DMS114 treated with DMSO at 0.1 percent for 48 hours (cell line): ENCODE results near the gene CHD2.
"Not testable (repeated sequence)": the region's sequence is repeated elsewhere in the genome, so short reads cannot be mapped to it uniquely, and the experiment has no call there.

Source experiments
- DNase-seq: peaks from one replicate; lab custom pipeline; 2025; ENCODE audit not compliant: unreplicated experiment; lab: John Stamatoyannopoulos, UW

The CHD2 gene

DNA sequence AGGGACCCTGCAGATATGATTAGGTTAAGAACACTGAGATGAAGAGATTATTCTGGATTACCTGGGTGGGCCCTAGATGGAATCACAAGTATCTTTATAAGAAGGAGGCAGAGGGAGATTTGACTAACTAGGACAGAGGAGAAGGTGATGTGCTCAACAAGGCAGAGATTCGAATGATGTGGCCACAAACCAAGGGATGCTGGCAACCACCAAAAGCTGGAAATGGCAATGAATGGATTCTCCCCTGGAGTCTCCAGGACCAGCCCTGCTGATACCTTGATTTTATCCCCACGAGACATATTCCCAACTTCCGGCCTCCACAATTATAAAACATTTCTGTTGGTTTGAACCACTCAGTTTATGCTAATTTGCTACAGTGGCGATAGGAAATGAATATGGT lies 146.0 kb downstream of the CHD2 start:
- no peak for DNase-seq

DNA sequence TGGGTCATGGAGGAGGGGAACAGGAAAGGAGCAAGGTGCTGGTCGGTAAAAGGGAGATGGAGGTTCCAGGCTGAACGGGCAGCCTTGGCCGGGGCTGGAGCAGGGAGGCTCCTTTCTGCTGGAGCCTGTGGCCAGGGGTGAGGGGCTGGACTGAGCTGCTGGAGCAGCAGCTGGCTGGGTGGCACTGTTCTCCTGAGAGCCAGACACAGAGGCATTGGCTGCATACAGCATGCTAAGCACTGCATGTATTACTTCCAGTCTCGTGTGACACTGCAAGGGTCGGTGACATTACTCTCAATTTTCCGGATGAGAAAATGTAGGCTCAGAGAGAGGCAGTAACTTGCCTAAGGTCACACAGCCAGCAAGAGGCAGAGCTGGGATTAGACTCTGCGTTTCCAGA lies 146.6 kb downstream of the CHD2 start:
- no peak for DNase-seq

DNA sequence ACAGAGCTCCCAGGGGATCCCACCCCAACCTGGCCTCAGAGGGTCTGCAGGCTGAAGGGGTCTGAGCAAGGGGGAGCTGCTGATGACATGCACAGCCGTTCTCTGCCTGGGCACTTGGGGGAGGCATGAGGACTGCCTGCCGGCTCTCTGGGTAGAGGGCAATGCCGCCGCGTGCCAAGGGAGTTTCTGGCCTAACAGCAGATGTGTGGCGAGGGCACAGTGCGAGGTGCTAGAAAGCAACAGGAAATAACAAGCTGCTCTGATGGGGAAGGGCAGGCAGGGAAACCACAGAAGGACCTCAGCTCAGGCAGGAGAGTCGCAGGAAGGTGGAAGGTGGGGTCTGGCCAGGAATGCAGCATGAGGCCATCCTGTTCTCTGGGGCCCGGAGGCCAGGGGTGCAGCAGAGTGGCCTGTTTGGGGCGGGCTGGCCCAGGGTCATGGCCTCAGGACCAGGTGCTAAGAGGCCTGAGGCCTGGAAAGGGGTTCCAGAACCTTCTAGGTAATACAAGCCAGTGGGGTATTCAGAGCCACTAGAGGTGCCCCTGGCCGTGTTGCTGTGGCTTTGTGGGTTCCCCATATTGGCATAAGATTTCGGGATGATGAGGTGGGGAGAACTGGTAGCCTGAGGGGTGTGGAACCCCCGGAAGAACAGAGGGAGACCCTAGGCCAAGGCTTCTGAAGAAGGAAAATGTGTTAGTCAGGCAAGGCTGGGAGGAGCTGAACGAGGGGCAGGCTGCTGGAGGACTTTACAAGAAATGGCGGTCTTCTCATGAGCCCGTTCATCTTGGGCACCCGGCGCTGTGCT lies 147.7 kb downstream of the CHD2 start:
- DNase-seq: no peak

DNA sequence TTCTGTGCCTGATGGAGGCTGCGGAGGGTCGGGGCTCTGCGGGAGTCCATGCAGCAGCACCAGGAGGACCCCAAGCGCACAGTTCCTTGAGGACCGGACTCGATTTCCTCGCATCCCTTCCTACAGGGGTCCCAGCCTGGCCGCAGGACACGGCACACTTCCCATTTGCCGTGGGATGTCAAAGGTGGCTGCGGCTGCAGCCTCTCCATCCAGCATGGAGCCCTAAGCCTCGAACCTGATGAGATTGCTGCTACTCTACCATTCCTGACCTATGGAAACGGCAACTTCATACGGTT lies 148.2 kb downstream of the CHD2 start:
- DNase-seq: no peak

DNA sequence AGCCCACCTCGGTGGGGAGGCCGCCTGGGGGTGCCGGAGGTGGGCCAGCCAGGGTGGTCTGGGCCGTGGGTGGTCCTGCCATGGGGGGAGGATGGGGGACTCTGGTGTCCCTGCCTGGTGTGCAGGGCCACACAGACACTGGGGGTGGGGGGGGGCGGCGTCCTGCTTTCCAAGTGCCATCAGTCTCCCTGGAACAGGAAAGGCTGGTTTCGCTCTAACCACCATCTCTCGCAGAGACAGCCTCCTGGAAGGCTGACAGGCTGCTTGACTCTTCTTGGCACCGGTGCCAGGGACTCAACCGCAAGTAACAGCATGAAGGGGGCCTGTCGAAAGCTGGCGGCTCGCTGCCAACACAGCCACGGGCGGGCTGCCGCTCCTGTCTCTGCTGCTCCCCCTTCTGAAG lies 148.6 kb downstream of the CHD2 start:
- no peak for DNase-seq

DNA sequence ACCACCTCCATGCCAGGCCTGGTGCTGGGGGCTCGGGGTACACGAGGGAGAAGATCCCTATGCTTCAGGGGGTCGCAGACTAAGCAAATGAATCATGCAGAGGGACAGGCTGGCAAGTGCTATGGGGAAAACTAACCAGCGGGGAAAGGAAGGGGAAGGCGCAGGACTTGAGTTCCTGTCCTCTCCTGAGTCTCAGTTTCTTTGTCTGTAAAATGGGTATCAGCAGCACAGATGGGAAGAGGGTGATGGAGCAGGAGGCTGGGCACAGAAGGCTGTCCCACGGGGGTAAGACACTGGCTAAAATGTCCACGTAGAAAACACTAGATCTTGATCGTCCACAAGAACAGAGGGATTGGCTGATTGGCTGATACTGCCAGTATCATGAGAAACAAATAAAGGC lies 149.1 kb downstream of the CHD2 start:
- DNase-seq: no peak

DNA sequence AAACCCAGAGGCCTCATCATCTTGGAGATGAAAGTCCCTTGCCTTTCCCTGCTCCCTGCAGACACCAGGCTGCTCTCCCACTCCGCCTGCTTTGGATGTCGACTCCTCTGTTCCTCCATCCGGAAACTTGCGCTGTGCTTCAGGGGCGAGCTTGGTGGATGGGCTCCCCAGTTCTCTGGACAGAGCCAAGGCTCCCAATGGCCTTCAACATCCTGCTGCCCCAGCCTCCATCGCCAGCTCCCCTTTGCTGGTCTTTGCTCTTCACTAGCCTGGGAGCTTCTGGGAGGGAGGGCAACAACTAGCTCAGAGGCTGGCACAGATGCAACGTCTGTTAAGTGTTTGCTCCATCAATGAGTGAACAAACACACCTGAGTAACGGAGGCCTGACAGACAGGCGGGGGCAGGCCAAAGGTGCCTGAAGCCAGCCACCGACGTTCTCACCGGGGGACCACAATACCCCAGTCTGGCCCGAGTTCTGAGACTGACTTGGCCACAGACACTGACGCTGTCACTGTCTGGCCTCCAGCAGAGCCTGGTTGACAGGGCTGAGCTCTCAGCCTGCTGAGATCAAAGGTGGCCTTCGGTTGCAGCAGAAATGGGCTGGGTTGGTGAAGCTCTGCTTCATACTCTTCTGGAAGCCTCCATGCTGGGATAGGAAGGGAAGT lies 149.9 kb downstream of the CHD2 start:
- DNase-seq: no peak

DNA sequence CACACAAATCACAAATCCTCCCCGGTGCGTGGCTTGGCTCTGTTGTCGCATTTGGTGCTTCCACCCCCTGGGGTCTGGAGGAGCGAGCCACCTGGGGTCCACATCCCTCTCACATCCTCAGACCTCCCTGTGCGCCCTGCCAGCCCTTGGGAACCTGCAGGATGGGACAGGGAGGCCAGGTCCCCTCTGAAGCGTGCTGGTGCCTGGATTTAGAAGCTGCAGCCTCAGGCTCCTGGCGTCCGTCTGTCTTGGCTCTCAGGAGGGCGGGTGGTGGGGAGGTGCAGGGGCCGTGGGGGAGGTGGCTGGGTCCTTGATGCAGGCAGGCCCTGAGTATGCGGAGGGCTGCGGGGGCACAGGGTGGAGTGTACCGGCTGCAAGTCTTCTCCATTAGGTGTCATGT lies 150.5 kb downstream of the CHD2 start:
- no peak for DNase-seq

DNA sequence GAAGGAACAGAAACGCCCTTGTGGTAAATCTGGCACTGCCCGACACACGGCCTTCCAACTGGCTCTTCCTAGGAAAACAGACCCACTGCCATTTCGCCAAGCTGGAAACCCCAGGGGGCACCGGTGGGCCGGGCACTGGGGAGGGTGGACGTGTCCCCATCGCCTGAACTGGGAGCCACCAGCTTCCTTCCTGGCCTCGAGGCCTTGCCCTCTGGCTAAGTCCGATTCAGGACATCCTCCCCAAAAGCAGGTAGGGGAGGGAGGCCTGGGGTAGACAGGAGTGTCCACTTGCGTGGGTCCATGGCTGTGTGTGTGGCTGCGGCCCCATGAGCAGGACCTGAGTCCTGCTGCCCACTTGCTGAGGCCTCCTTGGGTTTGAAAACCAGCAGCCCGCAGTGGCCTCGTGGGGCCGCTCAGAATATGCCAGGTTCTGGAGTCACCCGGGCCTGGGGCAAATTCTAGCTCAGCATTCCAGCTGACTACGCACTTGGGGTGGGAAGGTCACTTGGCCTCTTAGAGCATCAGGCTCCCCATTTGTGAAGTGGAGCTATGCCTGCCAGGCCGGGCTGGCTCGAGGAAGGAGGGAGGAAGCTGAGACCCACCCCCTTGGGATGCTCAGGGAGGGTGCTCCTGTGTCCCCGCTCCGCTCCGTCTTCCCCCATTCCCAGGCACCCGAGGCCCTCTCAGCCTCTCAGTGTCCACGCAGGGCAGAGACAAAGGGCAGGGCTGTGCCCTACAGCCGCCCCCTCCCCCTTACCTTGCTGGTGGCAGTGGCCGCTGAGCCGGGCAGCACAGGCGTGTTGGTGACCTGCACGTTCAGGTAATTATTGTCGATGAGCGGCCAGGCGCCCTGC lies 151.3 kb downstream of the CHD2 start:
- DNase-seq: no peak

DNA sequence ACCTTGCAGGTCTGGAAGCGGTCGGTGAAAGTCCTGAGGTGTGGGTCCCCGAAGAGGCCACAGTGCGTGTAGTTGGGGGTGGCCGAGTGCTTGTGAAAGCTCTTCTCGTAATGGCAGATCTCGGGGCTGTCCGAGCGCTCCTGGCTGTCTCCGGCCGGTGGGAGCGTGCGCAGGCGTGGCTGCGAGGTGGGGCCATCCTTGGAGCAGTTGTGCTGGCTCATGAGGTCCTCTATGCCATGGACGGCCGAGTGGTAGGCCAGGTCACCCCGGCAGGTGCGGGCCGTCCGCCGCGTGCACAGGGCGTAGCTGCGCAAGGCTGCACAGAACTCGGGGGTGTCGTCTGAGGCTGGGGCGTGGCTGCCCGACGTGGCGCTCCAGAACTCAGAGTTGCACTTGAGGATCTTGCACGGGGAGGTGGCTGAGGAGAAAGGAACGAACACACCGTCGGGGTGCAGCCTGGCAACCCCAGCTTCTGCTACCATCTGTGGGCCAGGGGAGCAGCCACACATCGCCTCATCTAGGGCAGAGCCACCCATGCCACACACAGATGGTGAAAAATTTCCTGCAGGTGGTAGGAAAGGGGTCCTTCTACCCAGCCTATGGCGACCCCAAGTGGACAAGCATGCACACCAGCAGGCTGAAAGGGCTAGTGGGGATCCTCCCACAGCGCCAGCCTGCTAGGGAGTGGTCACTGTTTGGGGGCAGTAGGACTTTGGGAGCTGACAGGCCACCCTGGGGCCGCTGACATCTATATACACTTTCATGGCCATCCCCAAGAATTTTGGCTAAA lies 152.2 kb downstream of the CHD2 start:
- no peak for DNase-seq

DNA sequence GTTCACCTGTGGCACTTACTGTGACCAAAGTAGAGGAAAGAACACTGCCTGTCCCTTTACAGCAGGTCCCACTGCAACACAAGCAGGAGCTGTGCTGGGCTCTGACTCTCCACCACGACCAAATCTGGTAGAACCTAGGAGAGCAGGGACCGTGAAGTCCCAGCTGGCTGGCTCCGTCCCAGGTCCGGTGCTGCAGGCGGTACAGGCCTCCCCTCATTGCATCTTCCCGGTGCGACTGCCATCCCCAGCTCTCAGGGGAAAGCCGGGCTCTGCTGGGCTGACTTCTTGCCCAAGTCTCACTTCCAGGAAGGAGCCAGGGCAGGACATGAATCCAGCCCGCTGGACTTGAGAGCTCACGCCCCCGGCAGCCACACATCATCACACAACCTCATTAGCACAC lies 155.1 kb downstream of the CHD2 start:
- DNase-seq: no peak

DNA sequence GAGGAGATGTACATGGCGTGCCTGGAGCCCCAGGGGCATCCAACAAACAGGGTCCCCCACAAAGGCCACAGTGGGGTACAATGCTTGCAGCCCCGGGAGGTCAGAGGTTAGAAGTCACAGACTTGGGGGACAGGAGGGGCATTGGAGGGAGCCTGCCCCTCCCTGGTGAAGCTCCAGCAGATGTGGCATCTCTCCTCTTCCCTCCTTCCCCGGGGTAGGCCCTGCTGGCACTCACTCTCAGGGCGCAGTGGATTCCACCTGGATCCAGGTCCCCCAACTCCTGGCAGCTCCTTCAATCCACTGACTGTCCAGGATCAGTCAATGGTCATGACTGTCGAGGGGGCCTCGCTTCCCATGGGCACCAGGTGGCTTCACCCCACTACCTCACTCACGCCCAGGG lies 156.7 kb downstream of the CHD2 start:
- no peak for DNase-seq

DNA sequence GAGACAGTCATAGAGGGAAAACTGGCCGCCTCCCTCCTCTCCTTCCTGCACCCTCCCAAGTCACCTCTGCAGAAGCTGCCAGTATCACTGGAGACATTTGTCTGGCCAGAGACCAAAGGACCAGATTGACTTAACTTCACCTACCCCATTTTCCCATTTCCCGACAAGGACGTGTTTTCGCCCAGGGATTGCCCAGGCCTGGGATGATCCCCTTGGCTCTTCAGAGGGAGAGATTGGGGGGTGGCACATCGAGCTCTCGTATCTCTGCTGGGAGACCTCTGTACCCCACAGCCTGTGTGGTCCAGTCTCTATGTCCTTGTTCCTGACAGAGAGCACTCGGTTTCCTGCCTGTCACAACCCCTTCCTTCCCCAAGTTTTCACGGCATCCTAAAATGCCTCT lies 157.5 kb downstream of the CHD2 start:
- no peak for DNase-seq

DNA sequence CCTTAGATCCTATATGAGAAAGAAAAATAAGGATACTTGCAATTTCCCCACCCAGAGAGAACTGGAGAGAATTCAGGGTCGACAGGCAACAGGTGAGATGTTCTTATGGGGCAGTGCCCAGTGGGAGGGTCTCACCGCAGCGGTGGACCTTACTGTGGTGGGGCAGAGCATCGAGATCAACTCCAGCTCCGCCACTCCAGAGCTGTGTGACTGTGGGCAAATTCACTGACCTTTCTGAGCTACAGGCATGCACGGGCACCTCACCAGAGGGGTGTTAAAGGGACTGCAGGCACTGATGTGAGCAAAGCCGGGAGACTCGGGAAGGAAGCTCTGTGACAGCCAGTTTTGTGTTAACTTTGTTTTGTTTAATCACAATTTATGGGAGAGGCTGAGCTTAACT lies 158.0 kb downstream of the CHD2 start:
- DNase-seq: no peak

DNA sequence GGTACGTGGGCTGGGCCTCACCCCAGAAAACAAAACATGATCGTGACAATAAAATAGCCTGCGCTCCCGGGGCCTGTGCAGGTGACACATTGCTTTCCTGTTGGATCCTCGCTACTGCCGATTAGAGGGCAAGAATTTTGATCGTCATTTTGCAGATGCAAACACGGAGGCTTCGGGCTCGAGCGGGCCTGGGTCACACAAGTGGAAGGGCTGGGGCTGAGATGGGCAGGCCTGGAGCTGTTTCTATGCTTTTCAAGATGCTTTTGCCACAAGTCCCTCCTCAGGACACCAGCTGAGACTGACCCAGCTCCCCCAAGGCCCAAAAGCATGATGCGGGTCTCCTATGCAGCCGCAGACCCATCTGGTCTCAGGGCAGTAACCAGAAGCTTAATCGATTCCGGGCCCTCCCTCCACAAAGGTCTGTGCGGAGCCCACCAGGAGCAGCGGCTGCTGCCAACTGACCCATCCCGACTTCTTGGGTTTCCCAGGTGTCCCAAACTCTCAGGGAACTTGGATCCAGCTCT lies 158.8 kb downstream of the CHD2 start:
- DNase-seq: no peak

DNA sequence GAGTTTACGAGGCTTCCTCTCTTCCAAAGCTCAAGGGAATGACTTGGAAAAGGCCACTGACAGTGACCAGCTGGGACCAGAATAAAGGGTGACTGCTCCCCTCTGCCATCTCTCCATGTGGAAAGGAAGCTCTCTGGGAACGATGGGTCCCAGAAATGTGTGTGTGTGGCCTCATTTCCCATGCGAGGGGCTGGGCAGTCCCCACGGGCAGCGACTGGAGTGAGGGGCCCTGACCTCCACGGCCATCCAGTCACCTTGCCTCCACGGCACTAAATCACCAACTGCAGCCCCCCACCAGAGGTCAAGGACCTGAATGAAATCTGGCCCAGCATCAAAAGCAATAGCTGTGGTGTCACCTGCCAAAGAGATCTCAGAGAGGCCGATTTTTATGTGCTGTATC lies 159.3 kb downstream of the CHD2 start:
- DNase-seq: no peak

DNA sequence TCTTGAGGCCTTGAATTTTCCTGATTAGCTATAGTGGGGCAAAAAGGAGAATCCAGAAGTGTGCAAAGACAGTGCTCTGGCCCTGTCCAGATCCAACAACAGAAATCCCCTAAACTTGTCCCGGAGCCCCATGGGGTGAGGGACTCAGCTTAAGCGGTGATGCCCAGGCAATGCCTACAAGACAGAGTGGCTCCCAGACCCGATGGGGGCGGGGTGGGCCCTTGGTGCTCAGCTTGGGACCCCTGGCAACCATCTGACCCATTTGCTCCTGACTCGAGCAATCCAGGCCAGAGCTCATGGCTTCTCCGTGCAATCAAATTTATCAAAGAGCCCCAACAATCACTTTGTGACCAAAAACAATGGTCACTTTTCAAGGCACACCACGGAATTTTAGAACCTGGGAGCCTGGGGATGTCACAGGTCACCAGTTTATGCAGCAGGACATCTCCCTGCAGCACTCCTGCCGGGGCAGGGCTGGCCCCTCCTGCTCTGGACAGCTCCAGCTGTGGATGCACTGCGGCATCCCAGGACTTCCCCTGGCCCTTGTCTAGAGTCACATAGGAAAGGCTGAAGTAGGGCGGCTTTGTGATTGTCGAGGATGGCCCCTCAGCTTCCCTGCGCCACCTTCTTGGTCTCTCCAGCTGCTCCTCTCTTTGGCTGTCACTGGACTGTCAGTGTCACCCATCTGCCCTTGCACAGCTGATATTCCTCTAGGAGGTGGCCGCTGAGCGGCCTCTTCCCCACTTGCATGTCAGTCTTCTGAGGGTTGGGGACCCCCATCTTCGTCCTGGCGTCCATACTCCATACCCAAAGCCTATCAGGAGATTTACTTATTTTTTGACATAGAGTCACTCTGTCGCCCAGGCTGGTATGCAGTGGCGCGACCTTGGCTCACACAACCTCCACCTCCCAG lies 160.5 kb downstream of the CHD2 start:
- DNase-seq: no peak

DNA sequence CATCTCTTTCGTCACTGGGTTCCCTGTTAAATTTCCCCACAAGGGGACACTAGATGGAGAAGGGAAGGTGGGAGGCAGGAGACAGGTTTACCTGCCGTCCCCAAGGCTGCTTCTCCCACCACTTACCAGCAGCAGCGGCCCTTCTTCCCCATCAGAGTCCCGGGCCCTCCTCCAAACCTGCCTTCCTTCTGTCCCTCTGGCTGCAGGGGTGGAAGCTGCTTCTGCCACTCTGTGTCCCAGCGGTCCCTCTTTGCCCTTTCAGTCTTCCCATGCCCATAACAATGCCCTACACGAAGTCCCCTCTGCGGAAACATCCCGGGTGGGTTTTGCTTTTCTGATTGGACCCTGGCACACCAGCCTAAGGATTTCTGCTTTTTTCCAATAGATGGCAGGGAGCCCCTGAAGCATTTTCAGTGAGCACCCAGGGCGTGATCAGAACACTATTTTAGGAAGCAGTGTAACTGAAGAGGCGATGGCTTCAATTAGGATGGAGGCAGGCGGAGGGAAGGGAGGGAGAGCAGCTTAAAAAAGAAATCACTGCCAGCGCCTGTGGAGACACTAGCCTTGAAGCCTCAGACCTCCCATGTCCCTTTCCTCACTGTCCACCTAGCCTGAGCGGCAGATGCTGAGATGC lies 162.6 kb downstream of the CHD2 start:
- DNase-seq: not testable (repeated sequence)

DNA sequence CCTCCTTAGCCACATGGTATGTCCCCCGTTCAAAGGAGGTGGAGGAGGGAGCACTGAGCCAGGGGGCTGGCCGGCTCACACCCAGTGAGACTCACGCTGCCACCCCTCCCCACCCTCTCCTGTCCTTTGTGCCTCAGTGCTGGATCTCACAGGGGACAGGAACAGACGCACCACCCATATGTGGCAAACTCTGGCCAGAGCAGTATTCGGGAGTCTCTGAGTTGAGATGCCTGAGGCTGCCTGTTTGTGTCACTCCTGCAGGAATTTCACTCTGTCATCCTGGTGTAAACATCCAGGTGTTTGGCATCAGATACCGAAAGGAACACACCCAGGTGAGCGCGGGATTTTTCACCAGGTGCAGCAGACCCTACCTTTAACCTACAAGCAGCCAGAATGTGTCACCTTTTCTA lies 163.1 kb downstream of the CHD2 start:
- DNase-seq: no peak
